ENCODE measurements around the gene TC2N.
"Not testable (repeated sequence)": the region's sequence is repeated elsewhere in the genome, so short reads cannot be mapped to it uniquely, and the experiment has no call there.

TC2N gene

GRCh38 chr14:91875525-91876286 lies 8.4 kb upstream of the TC2N start:
- Histone ChIP-seq H3K27ac (no peak overlapping the region), H3K36me3 (ENCODE audit: insufficient read depth, low read length) (no peaks in the 10 kb centered on the region), H3K9ac (ENCODE audit: insufficient read length) (no peak overlapping the region), H3K4me3 (no peak overlapping the region), H3K9me3 (ENCODE audit: low read depth, low read length) (no peaks in the 10 kb centered on the region)
- no peak for TF ChIP-seq EZH2 (IDR thresholded peaks at IDR 0.05)
- TF ChIP-seq FOXP2 (optimal IDR thresholded peaks at IDR 0.05; ENCODE audit: control extremely low read depth, extremely low read length, insufficient read depth) = no peak
- TF ChIP-seq POLR2AphosphoS5 (IDR thresholded peaks at IDR 0.05; ENCODE audit: borderline replicate concordance, low read depth, low read length) = no peak
- DNase-seq (ENCODE audit: low read depth, low spot score) = no peak

DNA sequence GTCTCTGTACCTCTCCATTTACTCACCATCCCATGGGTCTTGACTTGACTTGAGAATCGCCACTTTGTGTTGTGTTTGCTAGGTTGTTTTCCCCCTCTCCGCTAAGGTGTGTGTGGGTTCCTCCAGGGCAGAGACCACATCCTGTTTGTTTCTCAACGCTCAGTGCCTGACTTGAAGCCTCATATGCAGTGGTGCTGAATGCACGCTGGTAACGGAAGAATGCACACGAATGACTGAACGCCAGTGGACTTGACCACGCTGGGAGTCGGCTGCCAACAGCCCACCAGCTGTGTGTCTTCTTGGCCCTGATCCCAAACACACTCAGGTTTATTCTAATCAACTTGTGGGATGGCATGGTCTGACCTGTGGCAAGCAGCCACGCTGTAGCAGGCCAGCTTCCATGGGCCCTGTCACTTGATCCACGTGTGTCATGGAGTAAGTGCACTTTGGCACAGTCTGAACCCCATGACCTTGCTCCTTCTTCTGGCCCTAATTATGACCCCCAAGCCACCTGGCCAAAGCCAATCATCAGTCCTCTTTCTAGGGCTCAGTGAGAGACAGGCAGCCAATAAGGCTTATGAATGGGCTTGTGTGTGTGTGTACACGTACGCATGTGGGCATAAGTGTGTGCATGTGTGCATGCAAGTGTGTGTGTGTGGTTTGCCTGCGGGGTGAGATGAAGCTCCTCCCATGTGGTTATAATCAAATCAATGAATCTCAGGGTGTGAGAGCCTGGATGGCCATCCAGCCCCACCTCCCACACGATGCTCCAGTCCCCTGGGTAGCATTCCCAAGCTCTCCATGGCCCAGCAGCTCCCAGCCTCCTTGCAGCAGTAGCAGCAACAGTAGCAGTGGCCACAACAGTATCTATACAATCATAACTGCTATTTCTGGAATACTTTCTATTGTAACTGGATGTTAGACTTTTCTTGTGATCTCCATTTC lies 6.4 kb upstream of the TC2N start:
- Histone ChIP-seq H3K4me3 (no peak overlapping the region), H3K9ac (ENCODE audit: insufficient read length) (no peak overlapping the region), H3K9me3 (ENCODE audit: low read depth, low read length) (no peaks in the 10 kb centered on the region), H3K27ac (no peak overlapping the region), H3K36me3 (ENCODE audit: insufficient read depth, low read length) (no peaks in the 10 kb centered on the region)
- no peak for DNase-seq (ENCODE audit: low read depth, low spot score)
- TF ChIP-seq POLR2AphosphoS5 (IDR thresholded peaks at IDR 0.05; ENCODE audit: borderline replicate concordance, low read depth, low read length) (no peak), FOXP2 (optimal IDR thresholded peaks at IDR 0.05; ENCODE audit: control extremely low read depth, extremely low read length, insufficient read depth) (no peak), EZH2 (IDR thresholded peaks at IDR 0.05) (no peak)

DNA sequence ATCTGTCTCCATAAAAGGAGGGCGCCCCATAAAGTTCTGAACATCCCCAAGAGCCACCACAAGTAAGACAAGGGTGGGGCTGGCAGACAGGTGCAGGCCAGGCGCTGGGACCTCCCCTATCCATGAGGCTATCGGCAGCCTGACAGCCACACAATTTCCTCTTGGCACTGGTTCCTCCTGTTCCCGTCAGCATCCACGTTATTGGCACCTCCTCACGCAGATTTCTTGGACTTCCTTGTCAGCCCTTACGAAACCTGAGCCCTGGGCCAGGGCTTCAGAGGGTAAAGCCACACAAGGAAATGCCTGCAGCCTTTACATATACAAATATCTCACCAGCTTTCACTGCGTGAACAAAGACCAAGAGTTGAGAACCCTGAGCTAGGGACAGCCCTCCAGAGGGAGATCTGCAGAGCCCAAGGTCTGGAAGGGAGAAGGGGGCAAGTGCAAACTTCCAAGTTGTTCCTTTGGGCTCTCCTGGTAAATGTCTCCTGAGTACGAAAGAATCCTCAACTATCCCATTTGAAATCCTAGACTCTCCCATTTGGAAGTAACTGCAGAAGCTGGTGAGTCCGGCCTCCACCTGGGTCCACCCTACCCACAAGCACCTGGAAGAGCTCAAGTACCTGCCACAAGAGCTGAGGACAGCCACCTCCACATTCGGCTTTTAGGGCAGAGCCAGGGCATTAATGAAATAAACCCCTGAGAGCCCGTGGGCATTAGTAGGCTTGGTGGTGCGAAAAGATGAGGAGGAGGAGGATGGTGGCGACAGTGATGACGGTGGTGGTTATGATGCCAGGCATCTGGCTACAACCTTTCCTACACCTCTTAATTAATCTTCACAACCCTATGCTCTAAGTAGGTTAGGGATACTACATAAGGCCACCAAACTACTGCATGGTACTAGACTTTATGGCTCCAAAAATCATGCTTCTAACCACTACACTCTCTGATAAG lies 5.5 kb upstream of the TC2N start:
- Histone ChIP-seq H3K27ac (no peak overlapping the region), H3K4me3 (no peak overlapping the region)

GRCh38 chr14:91872011-91872501 lies 4.7 kb upstream of the TC2N start:
- H3K9ac ChIP-seq (ENCODE audit: insufficient read length) = no peak overlapping the region
- H3K27ac ChIP-seq = no peak overlapping the region
- no peak for DNase-seq (ENCODE audit: low read depth, low spot score)

More for the DNA sequence above, 5.5 kb upstream of the TC2N start:
- no peak for DNase-seq (ENCODE audit: low read depth, low spot score)
- Histone ChIP-seq H3K9me3 (ENCODE audit: low read depth, low read length) (no peaks in the 10 kb centered on the region), H3K9ac (ENCODE audit: insufficient read length) (no peak overlapping the region), H3K36me3 (ENCODE audit: insufficient read depth, low read length) (no peaks in the 10 kb centered on the region)
- TF ChIP-seq FOXP2 (optimal IDR thresholded peaks at IDR 0.05; ENCODE audit: control extremely low read depth, extremely low read length, insufficient read depth) (no peak), POLR2AphosphoS5 (IDR thresholded peaks at IDR 0.05; ENCODE audit: borderline replicate concordance, low read depth, low read length) (no peak), EZH2 (IDR thresholded peaks at IDR 0.05) (no peak)

DNA sequence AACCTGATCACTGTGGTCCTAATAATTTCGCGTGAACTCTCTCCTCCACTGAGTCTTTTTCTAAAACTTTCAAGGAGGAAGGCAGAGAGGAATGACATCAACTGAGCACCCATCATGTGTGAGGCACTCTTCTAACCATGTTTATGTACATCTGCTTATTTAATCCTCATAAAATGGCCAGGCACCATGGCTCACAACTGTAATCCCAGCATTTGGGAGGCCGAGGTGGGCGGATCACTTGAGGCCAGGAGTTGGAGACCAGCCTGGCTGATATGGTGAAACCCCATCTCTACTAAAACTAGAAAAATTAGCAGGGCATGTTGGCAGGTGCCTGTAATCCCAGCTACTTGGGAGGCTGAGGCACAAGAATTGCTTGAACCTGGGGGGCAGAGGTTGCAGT lies 4.1 kb upstream of the TC2N start:
- H3K27ac ChIP-seq; H3K9me3 ChIP-seq (ENCODE audit: low read depth, low read length); H3K9ac ChIP-seq (ENCODE audit: insufficient read length); DNase-seq (ENCODE audit: low read depth, low spot score); H3K36me3 ChIP-seq (ENCODE audit: insufficient read depth, low read length); H3K4me3 ChIP-seq: not testable (repeated sequence)

More at GRCh38 chr14:91872011-91872501, 4.7 kb upstream of the TC2N start:
- no peaks in the 10 kb centered on the region for H3K9me3 ChIP-seq (ENCODE audit: low read depth, low read length)
- no peaks in the 10 kb centered on the region for H3K36me3 ChIP-seq (ENCODE audit: insufficient read depth, low read length)
- no peak overlapping the region for H3K4me3 ChIP-seq
- no peak for TF ChIP-seq EZH2 (IDR thresholded peaks at IDR 0.05)
- no peak for TF ChIP-seq POLR2AphosphoS5 (IDR thresholded peaks at IDR 0.05; ENCODE audit: borderline replicate concordance, low read depth, low read length)
- TF ChIP-seq FOXP2 (optimal IDR thresholded peaks at IDR 0.05; ENCODE audit: control extremely low read depth, extremely low read length, insufficient read depth) = no peak

GRCh38 chr14:91870890-91871289 lies 3.6 kb upstream of the TC2N start:
- Histone ChIP-seq H3K27ac (no peak overlapping the region), H3K9me3 (ENCODE audit: low read depth, low read length) (no peaks in the 10 kb centered on the region), H3K36me3 (ENCODE audit: insufficient read depth, low read length) (no peaks in the 10 kb centered on the region), H3K4me3 (no peak overlapping the region), H3K9ac (ENCODE audit: insufficient read length) (no peak overlapping the region)
- no peak for DNase-seq (ENCODE audit: low read depth, low spot score)
- TF ChIP-seq EZH2 (IDR thresholded peaks at IDR 0.05) (no peak), POLR2AphosphoS5 (IDR thresholded peaks at IDR 0.05; ENCODE audit: borderline replicate concordance, low read depth, low read length) (no peak), FOXP2 (optimal IDR thresholded peaks at IDR 0.05; ENCODE audit: control extremely low read depth, extremely low read length, insufficient read depth) (no peak)

DNA sequence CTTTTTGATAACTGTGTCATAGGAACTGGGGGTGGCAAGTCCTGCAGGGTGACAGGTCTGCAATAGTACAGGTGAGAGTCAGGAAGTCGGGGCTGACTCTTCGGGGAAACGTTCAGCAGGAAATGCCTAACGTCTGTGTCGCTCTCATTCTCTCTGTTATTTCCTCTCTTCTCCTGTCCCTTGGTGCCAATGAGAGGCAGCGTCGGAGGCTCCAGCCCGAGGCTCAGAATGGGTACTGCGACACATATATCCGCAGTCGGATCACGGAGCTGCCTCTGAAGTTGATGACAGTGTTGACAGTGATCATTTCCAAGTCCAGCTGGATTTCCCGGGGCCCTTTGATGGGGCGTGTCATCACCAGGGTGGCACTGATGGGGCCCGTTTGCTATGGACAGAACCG lies 2.7 kb upstream of the TC2N start:
- Histone ChIP-seq H3K36me3 (ENCODE audit: insufficient read depth, low read length) (no peaks in the 10 kb centered on the region), H3K4me3 (no peak overlapping the region)
- no peak for DNase-seq (ENCODE audit: low read depth, low spot score)

More for the DNA sequence above, 2.7 kb upstream of the TC2N start:
- TF ChIP-seq POLR2AphosphoS5 (IDR thresholded peaks at IDR 0.05; ENCODE audit: borderline replicate concordance, low read depth, low read length) (no peak), EZH2 (IDR thresholded peaks at IDR 0.05) (no peak), FOXP2 (optimal IDR thresholded peaks at IDR 0.05; ENCODE audit: control extremely low read depth, extremely low read length, insufficient read depth) (no peak)
- Histone ChIP-seq H3K9me3 (ENCODE audit: low read depth, low read length) (no peaks in the 10 kb centered on the region), H3K9ac (ENCODE audit: insufficient read length) (no peak overlapping the region), H3K27ac (no peak overlapping the region)

Measured in SK-N-MC (cell line).